ENCODE data around the gene USH1C.

USH1C gene

GRCh38 chr11:17526326-17526725 lies 17.9 kb downstream of the USH1C start:
- no peak for DNase-seq (ENCODE audit: low read depth in 2 of 2)

GRCh38 chr11:17525570-17525969 lies 18.6 kb downstream of the USH1C start:
- DNase-seq (ENCODE audit: low read depth in 2 of 2), result no peak

DNA sequence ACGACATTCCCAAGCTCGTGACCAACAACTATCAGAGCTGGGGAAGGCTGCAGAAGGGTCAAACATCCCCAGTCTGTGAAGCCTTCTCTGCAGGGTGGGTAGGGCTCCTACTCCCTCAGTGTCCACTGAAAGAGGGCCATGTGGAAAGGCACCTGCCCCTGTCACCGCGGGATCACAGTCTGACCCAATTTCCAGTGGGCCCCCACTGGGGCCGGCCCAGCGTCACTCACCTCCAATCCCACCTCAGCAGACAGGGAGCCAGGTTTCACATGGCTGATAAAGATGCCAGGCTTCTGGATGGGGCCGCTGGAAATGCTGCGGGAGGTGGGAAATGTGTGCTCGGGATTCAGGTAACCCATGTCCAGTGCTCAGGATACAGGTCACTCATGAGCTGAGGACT lies 20.0 kb downstream of the USH1C start:
- no peak for DNase-seq (ENCODE audit: low read depth in 2 of 2)

DNA sequence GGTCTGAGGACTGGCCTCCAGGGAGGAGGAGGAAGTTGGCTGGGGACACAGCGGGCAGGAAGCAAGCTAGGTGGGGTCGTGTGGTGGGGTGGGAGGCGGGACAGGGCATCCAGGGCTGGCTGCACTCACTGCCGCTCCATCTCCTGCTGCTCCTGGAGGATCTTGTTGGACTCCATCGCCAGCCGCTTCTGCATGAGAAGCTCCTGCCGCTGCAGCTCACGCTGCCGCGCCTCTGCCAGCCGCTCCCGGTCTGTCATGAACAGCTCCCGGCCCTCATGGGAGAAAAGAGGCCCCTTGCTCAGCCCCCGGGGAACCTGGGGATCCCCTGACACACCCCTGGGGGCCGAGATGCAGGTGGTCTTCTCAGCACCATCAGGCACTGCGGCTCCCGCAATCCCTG lies 21.6 kb downstream of the USH1C start:
- DNase-seq (ENCODE audit: low read depth in 2 of 2), result no peak

GRCh38 chr11:17521106-17521900 lies 22.9 kb downstream of the USH1C start:
- no peak for DNase-seq (ENCODE audit: low read depth in 2 of 2)

GRCh38 chr11:17519061-17519885 lies 24.9 kb downstream of the USH1C start:
- DNase-seq (ENCODE audit: low read depth in 2 of 2), result no peak

DNA sequence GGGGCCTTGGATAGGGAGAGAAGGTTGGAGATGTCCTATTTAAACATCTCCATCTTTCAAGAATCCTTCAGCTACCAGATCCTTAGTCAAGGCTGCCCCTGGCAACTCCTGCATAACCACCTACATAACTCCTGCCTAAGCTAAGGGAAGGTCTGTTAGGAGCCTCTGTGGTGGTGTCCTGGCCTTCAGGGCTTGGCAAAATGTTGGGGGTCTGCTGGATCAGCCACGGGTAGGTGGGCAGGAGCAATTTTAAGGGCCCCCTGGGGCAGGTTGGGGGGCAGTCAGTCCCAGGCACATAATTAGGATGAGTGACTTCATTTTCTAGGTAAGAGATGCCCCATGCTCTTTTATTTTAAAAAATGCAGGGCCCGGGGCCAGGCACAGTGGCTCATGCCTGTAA lies 25.9 kb downstream of the USH1C start:
- no peak for DNase-seq (ENCODE audit: low read depth in 2 of 2)

- no peak for DNase-seq (ENCODE audit: low read depth in 2 of 2)
Observed at GRCh38 chr11:17517186-17517585, 27.0 kb downstream of the USH1C start.

- DNase-seq (ENCODE audit: low read depth in 2 of 2), result no peak
Observed at GRCh38 chr11:17516551-17517150, 27.6 kb downstream of the USH1C start.

DNA sequence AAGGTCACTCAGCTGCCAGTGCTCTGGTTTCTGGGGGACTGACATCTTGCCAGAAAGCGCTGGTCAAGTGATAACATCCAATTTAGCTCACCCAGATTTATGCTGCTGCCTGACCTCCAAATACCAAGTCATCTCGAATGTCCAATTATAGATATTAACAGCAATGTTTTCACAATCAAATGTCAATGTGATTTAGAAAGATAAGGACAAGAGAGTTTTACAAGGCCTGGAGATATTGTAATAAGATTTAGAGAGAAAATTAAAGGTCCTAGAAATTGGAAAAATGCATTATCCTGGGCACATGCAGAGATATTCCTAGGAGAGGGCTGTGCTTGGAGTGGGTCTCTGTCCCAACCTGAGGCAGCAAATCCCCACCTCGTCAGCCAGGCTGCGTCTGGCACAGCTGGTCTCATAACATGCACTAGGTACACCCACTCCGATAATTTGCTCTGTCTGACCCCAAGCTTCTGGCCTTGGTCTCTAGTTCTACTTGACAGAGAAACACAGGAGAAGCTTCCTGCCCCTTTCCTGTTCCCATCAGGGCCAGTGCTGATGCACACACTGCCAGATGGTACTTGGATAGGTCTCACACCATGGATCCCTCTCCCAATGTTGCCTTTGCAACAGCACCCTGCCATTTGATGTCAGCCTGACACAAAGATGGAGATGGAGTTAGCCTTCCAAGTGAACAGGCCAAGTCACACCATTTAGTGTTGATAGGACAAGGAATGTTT lies 28.6 kb downstream of the USH1C start:
- DNase-seq (ENCODE audit: low read depth in 2 of 2), result no peak

DNA sequence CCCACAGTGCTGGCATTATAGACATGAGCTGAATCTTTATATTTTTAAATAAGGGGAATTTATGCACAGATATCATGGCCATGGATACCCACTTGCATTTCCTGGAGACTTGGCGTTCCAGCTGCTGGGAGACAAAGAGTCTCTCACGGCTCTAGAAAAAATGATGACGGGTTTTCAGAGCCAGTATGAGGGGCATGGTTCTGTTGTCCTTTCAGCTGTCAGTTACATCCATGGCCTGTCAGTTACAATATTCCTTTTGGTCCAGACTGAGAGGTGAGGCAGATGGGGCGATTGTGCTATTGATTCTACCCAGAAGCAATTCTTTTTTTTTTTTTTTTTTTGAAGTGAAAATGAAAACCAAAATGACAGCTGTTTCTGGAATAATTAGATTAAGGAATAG lies 29.7 kb downstream of the USH1C start:
- DNase-seq (ENCODE audit: low read depth in 2 of 2), result no peak

DNA sequence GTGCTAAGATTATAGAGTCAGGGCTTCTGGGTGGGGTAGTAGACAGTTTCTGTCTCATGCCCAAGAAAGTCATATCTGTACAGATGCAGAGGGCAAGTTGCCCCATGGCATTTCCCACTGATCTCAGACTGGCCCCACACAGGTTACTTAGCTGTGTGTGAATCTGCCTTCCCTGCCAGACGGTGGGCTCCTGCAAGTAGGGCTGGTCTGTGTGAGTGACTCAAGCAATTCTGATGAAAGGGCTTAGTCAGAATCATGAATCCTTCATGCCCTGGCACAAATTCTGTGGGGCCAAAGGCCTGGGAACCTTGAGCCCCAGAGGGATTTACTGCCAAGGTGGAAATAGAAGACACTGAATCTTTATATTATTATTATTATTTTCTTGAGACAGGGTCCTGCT lies 30.4 kb downstream of the USH1C start:
- no peak for DNase-seq (ENCODE audit: low read depth in 2 of 2)

- DNase-seq (ENCODE audit: low read depth in 2 of 2), result no peak
Observed at GRCh38 chr11:17512101-17512500, 32.1 kb downstream of the USH1C start.

GRCh38 chr11:17511571-17511970 lies 32.6 kb downstream of the USH1C start:
- no peak for DNase-seq (ENCODE audit: low read depth in 2 of 2)

GRCh38 chr11:17510507-17511206 lies 33.6 kb downstream of the USH1C start:
- no peak for DNase-seq (ENCODE audit: low read depth in 2 of 2)

- DNase-seq (ENCODE audit: low read depth in 2 of 2), result no peak
Observed at GRCh38 chr11:17508791-17509190, 35.4 kb downstream of the USH1C start.

- DNase-seq (ENCODE audit: low read depth in 2 of 2), result no peak
Observed at GRCh38 chr11:17508306-17508705, 35.9 kb downstream of the USH1C start.

- no peak for DNase-seq (ENCODE audit: low read depth in 2 of 2)
Observed at GRCh38 chr11:17507773-17508172, 36.4 kb downstream of the USH1C start.

- no peak for DNase-seq (ENCODE audit: low read depth in 2 of 2)
Observed at GRCh38 chr11:17506942-17507341, 37.3 kb downstream of the USH1C start.

- DNase-seq (ENCODE audit: low read depth in 2 of 2), result no peak
Observed at GRCh38 chr11:17506314-17506713, 37.9 kb downstream of the USH1C start.

DNA sequence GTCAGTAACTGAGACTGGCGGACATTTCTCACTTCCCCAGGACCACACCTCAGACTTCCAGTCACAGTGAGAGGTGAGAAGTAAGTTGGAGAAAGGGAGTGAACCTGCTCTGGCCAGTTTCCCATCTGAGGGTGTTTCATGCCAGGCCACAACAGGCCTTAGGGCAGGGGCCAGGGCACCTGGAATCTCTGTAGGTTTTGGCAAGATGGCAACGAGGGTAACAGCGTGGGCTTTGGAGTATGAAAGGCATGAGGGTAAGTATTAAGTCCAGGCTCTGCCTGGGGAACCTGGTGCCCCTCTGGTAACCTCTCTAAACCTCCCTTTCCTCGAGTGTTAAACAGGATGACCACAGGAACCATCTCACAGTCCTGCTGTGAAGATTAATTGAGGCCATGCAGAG lies 39.1 kb downstream of the USH1C start:
- no peak for DNase-seq (ENCODE audit: low read depth in 2 of 2)
